Fibroblast of skin of abdomen (primary cell): ENCODE data around the gene FOXO1.
"Not testable (repeated sequence)": the region's sequence is repeated elsewhere in the genome, so short reads cannot be mapped to it uniquely, and the experiment has no call there.

Experiments used
- DNase-seq: peaks from one replicate; pipeline ENCODE4 v3.0.0-alpha.2; 2013

FOXO1 gene

GRCh38 chr13:40665126-40666044 lies 1.1 kb downstream of the FOXO1 start:
- peak; percentile 16 for DNase-seq

GRCh38 chr13:40664350-40665125 lies 1.9 kb downstream of the FOXO1 start:
- DNase-seq = no peak

DNA sequence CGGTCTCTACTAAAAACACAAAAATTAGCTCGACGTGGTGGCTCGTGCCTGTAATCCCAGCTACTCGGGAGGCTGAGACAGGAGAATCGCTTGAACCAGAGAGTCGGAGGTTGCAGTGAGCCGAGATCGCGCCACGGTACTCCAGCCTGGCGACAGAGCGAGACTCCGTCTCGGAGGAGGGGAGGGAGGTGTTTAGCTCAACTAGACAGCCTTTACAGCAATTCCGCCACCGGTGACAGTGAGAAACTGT lies 2.4 kb downstream of the FOXO1 start:
- not testable (repeated sequence) for DNase-seq

- no peak for DNase-seq
Observed at GRCh38 chr13:40662866-40663265, 3.6 kb downstream of the FOXO1 start.

DNA sequence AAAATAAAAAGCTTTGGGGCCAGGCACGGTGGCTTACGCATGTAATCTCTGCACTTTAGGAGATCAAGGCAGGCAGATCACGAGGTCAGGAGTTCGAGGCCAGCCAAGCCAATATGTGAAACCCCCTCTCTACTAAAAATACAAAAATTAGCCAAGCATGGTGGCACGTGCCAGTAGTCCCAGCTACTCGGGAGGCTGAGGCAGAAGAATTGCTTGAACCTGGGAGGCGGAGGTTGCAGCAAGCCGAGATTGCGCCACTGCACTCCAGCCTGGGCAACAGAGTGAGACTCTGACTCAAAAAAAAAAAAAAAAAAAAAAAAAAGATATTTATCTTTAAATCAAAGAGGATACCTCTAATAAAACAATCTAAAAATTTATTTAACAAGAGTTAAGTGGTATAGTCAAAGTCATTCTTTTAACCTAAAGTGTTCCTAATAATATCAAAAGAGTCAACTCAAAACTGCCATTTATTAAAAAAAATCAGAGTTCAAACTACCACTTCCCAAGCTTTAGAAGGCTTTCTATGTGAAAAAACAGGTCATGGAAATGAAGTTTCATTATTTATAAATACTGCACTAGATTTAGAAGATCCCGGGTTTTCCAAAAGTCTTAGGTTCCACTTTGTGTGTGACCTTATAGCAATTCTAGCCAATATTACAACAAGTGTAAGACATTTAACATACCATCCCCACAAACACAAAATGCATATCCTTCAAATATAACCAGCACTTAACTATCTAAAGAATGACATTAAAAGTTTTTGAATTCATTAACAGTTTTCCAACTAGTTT lies 4.4 kb downstream of the FOXO1 start:
- DNase-seq = no peak

GRCh38 chr13:40660692-40661091 lies 5.7 kb downstream of the FOXO1 start:
- no peak for DNase-seq

DNA sequence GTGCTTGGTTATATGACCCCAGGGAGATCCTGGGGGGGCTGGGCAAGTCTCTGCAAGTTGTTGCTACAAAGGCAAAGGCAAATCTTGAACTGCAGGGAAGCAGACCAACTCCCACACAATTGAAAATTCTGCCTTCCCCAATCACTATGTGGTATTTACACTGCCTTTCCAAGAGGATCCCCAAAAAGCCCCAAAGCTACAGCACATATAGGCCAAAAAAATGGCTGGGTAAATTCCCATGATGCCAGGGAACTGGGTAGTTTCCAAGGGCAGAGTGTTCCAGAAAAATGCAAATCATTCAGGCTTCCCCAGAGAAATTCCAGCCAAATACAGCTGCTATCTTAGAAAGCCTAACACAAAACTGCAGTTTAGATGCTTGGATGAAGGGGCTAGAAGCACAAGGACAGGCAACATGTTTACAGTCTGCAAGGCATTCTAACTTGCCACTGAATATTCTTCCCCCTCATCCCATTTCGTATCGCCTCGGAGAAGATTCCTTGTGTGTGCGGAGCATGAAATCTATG lies 6.2 kb downstream of the FOXO1 start:
- peak; percentile 10 for DNase-seq

- DNase-seq = peak; percentile 36
Observed at GRCh38 chr13:40657951-40658350, 8.5 kb downstream of the FOXO1 start.

DNA sequence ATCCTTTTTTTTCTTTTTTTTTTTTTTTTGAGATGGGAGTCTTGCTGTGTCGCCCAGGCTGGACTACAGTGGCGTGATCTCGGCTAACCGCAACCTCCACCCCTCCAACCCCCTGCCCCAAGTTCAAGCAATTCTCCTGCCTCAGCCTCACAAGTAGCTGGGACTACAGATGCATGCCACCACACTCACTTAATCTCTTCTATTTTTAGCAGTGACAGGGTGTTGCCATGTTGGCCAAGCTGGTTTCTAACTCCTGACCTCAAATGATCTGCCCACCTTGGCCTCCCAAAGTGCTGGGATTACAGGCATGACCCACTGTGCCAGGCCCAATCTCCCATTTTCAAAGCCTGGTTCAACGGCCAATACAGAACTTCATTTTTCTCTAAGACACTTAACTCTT lies 9.1 kb downstream of the FOXO1 start:
- no peak for DNase-seq

DNA sequence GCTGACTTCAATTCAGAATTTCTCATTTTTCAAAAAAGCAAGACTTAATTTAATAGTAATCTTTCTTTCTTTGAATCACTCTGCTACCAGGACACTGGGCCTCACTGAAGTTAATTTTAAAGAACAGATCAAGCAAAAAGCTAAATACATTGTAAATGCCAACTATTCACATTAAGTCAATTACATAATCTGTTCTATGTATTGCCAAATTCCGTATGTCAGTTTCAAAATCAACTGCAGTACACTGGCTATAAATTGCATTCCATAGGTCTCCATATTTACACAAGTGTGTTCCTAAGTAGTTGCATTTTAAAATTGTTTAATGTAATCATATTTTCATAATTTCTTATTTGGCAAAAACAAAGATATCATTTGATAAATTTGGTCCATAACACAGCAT lies 10.1 kb downstream of the FOXO1 start:
- DNase-seq = peak; percentile 30

- DNase-seq = peak; percentile 25
Observed at GRCh38 chr13:40653527-40654318, 12.7 kb downstream of the FOXO1 start.

GRCh38 chr13:40652588-40652940 lies 13.9 kb downstream of the FOXO1 start:
- DNase-seq = peak; percentile 20

- no peak for DNase-seq
Observed at GRCh38 chr13:40651866-40652587, 14.4 kb downstream of the FOXO1 start.

DNA sequence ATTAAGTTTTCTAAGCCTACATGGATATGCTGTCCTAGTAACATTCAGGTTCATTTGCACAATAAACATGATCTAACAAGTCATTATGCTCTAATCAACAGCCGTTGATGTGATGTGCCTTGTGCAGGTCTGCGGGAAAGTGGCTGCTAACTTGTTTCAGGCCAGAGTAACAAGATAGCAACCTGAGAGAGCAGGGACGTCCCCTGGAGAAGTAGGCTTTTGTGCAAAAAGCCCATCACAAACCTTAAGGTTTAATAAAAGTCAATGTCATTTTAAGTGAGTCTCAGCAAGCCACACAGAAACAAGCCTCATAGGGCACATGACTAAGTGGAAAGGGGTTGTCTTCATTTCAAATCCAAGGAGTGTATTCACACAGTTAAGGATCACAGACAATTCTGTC lies 17.6 kb downstream of the FOXO1 start:
- no peak for DNase-seq

DNA sequence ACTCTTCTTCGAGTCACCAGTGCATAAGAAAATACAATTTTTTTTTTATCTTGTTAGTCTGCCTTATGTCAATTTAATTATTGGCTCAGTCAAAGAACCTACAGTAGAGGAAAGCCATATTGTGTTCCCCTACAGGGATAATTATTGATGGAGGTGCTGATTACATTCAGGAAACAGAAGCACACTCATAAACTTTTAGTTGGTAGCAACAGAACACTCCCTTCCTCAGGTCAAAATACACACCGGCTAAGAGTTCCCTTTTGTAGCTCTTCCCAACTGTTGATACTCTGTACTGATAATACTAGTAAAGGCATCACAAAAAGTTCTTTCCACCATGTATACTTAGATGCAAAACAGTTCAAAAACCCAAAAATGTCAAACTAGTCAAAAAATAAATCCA lies 18.4 kb downstream of the FOXO1 start:
- no peak for DNase-seq

DNA sequence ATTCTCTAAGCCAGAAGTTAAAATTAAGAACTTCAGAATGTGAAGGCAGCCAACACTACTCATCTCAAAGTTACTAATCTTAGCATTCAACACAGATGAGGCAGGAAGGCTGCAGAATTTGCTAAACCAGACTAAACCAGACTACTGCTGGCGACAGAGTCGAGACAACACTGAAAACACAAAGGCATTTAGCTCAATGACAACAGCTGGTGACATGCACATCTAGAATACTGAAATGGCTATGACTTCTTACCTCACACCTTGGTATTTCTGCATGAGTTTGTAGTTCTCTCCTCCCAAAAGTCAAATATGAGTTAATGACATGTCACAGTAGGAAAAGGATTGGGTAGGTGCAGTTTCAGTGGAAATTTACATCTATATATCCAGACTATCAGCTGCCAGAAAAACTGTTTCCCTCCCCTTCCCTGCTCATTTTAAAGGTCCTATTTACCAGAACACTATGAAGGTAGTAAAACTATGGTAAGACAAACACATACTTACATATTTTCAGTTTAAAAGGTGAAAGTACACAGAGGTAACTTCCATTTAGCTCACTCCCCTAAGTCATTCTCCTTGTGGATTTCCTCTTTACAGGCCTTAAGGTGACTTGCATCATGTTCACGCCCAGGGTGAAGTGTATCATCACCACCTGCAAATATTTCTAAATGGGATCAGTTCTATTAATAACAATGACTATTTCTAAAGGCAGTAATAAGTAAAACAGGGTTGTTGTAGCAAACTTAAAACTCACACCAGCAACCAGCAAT lies 21.4 kb downstream of the FOXO1 start:
- no peak for DNase-seq

GRCh38 chr13:40640845-40641458 lies 25.5 kb downstream of the FOXO1 start:
- DNase-seq = no peak

DNA sequence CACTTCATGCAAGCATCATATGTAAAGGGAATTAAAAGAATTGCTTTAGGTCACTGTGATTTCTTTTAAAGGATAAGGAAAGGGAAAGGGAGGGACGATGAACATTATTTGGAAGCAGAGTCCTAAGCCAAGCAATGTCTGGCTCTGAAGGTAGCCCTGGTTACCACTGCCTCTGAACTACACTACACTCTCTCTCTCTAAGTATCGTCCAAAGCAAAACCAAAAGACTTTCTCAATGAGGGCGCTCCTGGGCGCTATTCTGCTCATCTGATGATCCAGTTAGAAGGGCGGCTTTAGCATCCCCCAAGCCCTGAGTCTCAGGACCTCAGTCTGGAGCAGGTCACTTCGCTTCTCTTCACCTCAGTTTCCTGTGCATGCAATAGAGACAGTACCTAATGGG lies 26.2 kb downstream of the FOXO1 start:
- DNase-seq = no peak

- DNase-seq = no peak
Observed at GRCh38 chr13:40639221-40639681, 27.2 kb downstream of the FOXO1 start.

- no peak for DNase-seq
Observed at GRCh38 chr13:40637643-40638042, 28.8 kb downstream of the FOXO1 start.
